GM12878 (cell line): ENCODE results near the gene TRIAP1. TPM values are rescaled to one million over a fixed set of nuclear protein-coding genes. Genes with fewer than 3 reads are reported as not detected.
"Not testable (repeated sequence)": the region's sequence is repeated elsewhere in the genome, so short reads cannot be mapped to it uniquely, and the experiment has no call there.

Source experiments
- ATAC-seq: fragments of 200-7000 bp; cut with Tn5 transposase; 3 replicates; pipeline ENCODE4 v1.9.1; 2020; ENCODE audit warnings: mild to moderate bottlenecking, moderate library complexity
- BruUV-seq: library from RNA; stranded (reverse); fragments of 400-500 nt; replicated peaks from 2 replicates; lab custom pipeline; 2021; lab: Mats Ljungman, UMichigan
- CTCF ChIA-PET: fragments of 300-600 bp; sonication (Branson Sonifier 250); formaldehyde crosslinking; extraction: SDS; loops from one replicate; lab custom pipeline; 2021; ENCODE audit warnings: inconsistent platforms; lab: Yijun Ruan, JAX
- POLR2A ChIA-PET: fragments of 350-600 bp; formaldehyde crosslinking; extraction: SDS; loops from one replicate; lab custom pipeline; 2021; ENCODE audit warnings: inconsistent platforms; lab: Charles Lee
- RAD21 ChIA-PET: fragments of 300-600 bp; sonication (Branson Sonifier 250); formaldehyde crosslinking; loops from one replicate; lab custom pipeline; 2023; ENCODE audit warnings: antibody characterized with exemption; ENCODE audit not compliant: unreplicated experiment; lab: Charles Lee
- SMC1A ChIA-PET: fragments of 300-600 bp; sonication (Branson Sonifier 250); formaldehyde crosslinking; loops from one replicate; lab custom pipeline; 2023; ENCODE audit not compliant: unreplicated experiment, uncharacterized antibody; lab: Charles Lee
- DNase-seq: peaks from one replicate; pipeline ENCODE4 v3.0.0-alpha.2; 2011; ENCODE audit warnings: low read depth, low spot score
- FAIRE-seq: peaks from 3 replicates; lab custom pipeline; 2011; peaks lifted over from hg19 to GRCh38; lab: Jason Lieb, UNC
- H2AFZ ChIP-seq: 2 replicates; pipeline ENCODE4 v1.6.0; 2011; ENCODE audit warnings: low read depth, low read length, control low read depth; ENCODE audit not compliant: control insufficient read depth
- H3K27ac ChIP-seq: 2 replicates; pipeline ENCODE4 v1.5.1; 2011; ENCODE audit warnings: control low read depth; ENCODE audit not compliant: control insufficient read depth, insufficient read depth
- H3K27me3 ChIP-seq, 2 experiments: replicated peaks in 1 of 2; 2 replicates each; pipeline versions ENCODE4 v1.6.0 to v1.6.1; 2011; ENCODE audit warnings: low read length in 1 of 2; ENCODE audit not compliant: control insufficient read depth in 2 of 2, insufficient read depth in 2 of 2
- H3K36me3 ChIP-seq, 2 experiments: 2 replicates each; pipeline ENCODE4 v1.5.1; 2011; ENCODE audit warnings: low read length in 1 of 2; ENCODE audit not compliant: control insufficient read depth in 2 of 2, insufficient read depth in 2 of 2
- H3K4me1 ChIP-seq: 2 replicates; pipeline ENCODE4 v1.6.1; 2011; ENCODE audit warnings: mild to moderate bottlenecking, low read length, moderate library complexity, mixed read lengths; ENCODE audit not compliant: control insufficient read depth, insufficient read depth
- H3K4me2 ChIP-seq: 2 replicates; pipeline ENCODE4 v1.6.0; 2011; ENCODE audit warnings: control low read depth; ENCODE audit not compliant: control insufficient read depth, insufficient read depth
- H3K4me3 ChIP-seq: fragments of 200-600 bp; sonication (generic); 2 replicates; pipeline ENCODE4 v1.5.1; 2016
- H3K79me2 ChIP-seq: 2 replicates; pipeline ENCODE4 v1.6.0; 2011; ENCODE audit warnings: low read length; ENCODE audit not compliant: control insufficient read depth, insufficient read depth
- H3K9ac ChIP-seq: 2 replicates; pipeline ENCODE4 v1.8.0; 2011; ENCODE audit warnings: low read length, control low read depth, mixed read lengths; ENCODE audit not compliant: control insufficient read depth, insufficient read depth
- H3K9me3 ChIP-seq: replicated peaks from 3 replicates; pipeline ENCODE4 v1.5.1; 2011; ENCODE audit warnings: mild to moderate bottlenecking, low read length; ENCODE audit not compliant: control insufficient read depth, insufficient read depth
- H4K20me1 ChIP-seq: 2 replicates; pipeline ENCODE4 v1.6.0; 2011; ENCODE audit not compliant: control insufficient read depth, insufficient read depth
- ASH2L ChIP-seq: fragments of 300-600, 200-600 bp; sonication (generic); IDR thresholded peaks from 2 replicates; pipeline ENCODE4 v1.6.1; 2017; ENCODE audit warnings: low read depth, mild to moderate bottlenecking, borderline replicate concordance
- EGR1 ChIP-seq, 2 experiments: IDR thresholded peaks; 1 replicate in 1 of 2; 2 replicates in 1 of 2; pipeline ENCODE4 v1.6.1; 2011 to 2012; ENCODE audit warnings: low read depth in 2 of 2, low read length in 2 of 2, borderline replicate concordance in 1 of 2, mild to moderate bottlenecking in 1 of 2, moderate library complexity in 1 of 2
- FOS ChIP-seq: IDR thresholded peaks from 3 replicates; pipeline ENCODE4 v1.6.1; 2011; ENCODE audit warnings: borderline replicate concordance; ENCODE audit not compliant: insufficient read length; ENCODE audit errors: extremely low read depth
- GABPA ChIP-seq: IDR thresholded peaks from 2 replicates; pipeline ENCODE4 v1.6.1; 2014; ENCODE audit warnings: antibody characterized with exemption, low read depth, mild to moderate bottlenecking, inconsistent platforms
- POLR2AphosphoS5 ChIP-seq: IDR thresholded peaks from 2 replicates; pipeline ENCODE4 v1.6.1; 2011; ENCODE audit warnings: mild to moderate bottlenecking, low read length, inconsistent platforms
- POU2F2 ChIP-seq: IDR thresholded peaks from 3 replicates; pipeline ENCODE4 v1.6.1; 2011; ENCODE audit warnings: low read depth, mild to moderate bottlenecking, low read length, borderline replicate concordance
- RUNX3 ChIP-seq: IDR thresholded peaks from 2 replicates; pipeline ENCODE4 v1.6.1; 2012; ENCODE audit warnings: low read length, inconsistent platforms
- SIX5 ChIP-seq: IDR thresholded peaks from 2 replicates; pipeline ENCODE4 v1.6.1; 2011; ENCODE audit warnings: mild to moderate bottlenecking, low read depth, low read length, moderate library complexity; ENCODE audit not compliant: severe bottlenecking
- TBL1XR1 ChIP-seq: IDR thresholded peaks from 2 replicates; pipeline ENCODE4 v1.6.1; 2012; ENCODE audit warnings: low read depth, low read length, improper control_type of control experiment
- ZNF622 ChIP-seq: fragments of 450-650 bp; IDR thresholded peaks from 2 replicates; pipeline ENCODE4 v1.6.1; 2017; ENCODE audit warnings: mild to moderate bottlenecking, inconsistent platforms
- WGBS: methylation state at CpG from one replicate; pipeline ENCODE4 v1.1.6; 2016; ENCODE audit warnings: low lambda C conversion rate; ENCODE audit not compliant: insufficient replicate concordance, insufficient coverage; ENCODE audit errors: missing lambda C conversion rate; 5-methylcytosine and 5-hydroxymethylcytosine counted together
- in situ Hi-C: fragments of 300-500 bp; cut with MboI; formaldehyde crosslinking; loops from 9 replicates; pipeline ENCODE4 v1.14.3; 2018; ENCODE audit warnings: mixed read lengths
- intact Hi-C: fragments of 100-400 bp; cut with micrococcal nuclease; formaldehyde crosslinking; loops from one replicate; pipeline ENCODE4 v1.14.2; 2022; ENCODE audit not compliant: unreplicated experiment
- polyA plus RNA-seq, 11 experiments: library from polyadenylated mRNA; depleted of rRNA in 4 of 11; unstranded in 6 of 11; stranded (reverse) in 5 of 11; fragments of >200 nt; fragmentation: Nextera tagmentation in 4 of 11; fragmentation: Illumina TruSeq in 1 of 11; extraction: Ambion mirVana in 4 of 11; extraction: Trizol in 1 of 11; gene quantifications; 1 replicate in 1 of 11; 2 replicates in 10 of 11; pipeline versions ENCODE4 v1.2.1 to v1.2.3, GENCODE V29; 2011 to 2016; ENCODE audit warnings: inconsistent platforms in 2 of 11, missing spikeins in 2 of 11, low read depth in 1 of 11
- total RNA-seq, 4 experiments: library from RNA; depleted of rRNA in 3 of 4; stranded (reverse); fragments of >200 nt in 3 of 4; fragmentation: Illumina TruSeq in 1 of 4; extraction: Trizol in 1 of 4; gene quantifications; 2 replicates each; pipeline versions ENCODE4 v1.2.1 to v1.2.3, GENCODE V29; 2013 to 2021

The TRIAP1 gene
- total and polyA plus RNA-seq, 10 of the 15 experiments (the other 5 are each of a cell fraction or from before 2014, with no cell fraction given): 44.8 to 346 (median 80.8) TPM

DNA sequence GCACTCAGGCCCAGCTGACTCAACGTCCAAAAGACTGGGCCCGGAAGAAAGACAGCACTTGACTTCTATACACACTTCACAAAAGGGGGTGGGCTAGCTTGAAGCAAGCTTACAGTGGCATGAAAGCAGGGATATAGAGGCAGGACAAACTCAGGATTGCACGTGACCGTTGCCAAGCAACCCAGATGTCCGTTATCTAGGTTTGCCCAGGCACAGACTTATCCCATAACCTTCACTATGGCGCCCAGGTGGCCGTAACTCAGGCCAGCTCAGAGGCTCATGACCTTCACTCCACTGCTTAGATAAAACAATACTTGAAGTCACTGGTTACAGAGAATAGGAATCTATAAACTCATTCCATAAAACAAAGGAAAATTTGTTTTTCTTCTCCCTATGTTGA is 41.4 kb upstream of the TRIAP1 start:
- RAD21 ChIA-PET, ATAC-seq, H3K36me3 ChIP-seq, BruUV-seq, in situ Hi-C loops, H3K9ac ChIP-seq, H3K9me3 ChIP-seq, DNase-seq, H3K4me2 ChIP-seq, CTCF ChIA-PET, H2AFZ ChIP-seq, H4K20me1 ChIP-seq, intact Hi-C loops, SMC1A ChIA-PET, H3K4me3 ChIP-seq, FAIRE-seq, H3K4me1 ChIP-seq, H3K27me3 ChIP-seq, H3K79me2 ChIP-seq, H3K27ac ChIP-seq: not testable (repeated sequence)
- POLR2A ChIA-PET: interaction anchor here (1.0 kb wide), 1 partner anchor 9 kb away, joined by 3 read pairs; no protein-coding TSS in a partner anchor
- 82% methylated on average over 7 of the region's 7 CpGs for WGBS

GRCh38 chr12:120485961-120486881 is 40.0 kb upstream of the TRIAP1 start:
- H3K27ac ChIP-seq: no peak overlapping the region
- RAD21 ChIA-PET: interaction anchor here (0.7 kb wide), 1 partner anchor 45 kb away, joined by 4 read pairs; no protein-coding TSS in a partner anchor
- BruUV-seq: no TSS peak
- intact Hi-C loops: no loop called here
- in situ Hi-C loops: no loop called here
- H3K4me1 ChIP-seq: no peaks in the 10 kb centered on the region; the same call in 1 of the 2 replicates
- no peaks in the 10 kb centered on the region for H4K20me1 ChIP-seq
- SMC1A ChIA-PET: interaction anchor here (0.7 to 1.1 kb wide), 3 partner anchors 9 to 28 kb away, joined by 3 read pairs; no protein-coding TSS in a partner anchor
- no peaks in the 10 kb centered on the region for H3K36me3 ChIP-seq
- FAIRE-seq: no peak
- TF ChIP-seq ASH2L (no peak), RUNX3 (no peak), EGR1 (IDR thresholded peaks at IDR 0.05; ENCODE audit: borderline replicate concordance in 1 of 2, low read depth in 2 of 2, low read length in 2 of 2) (no peak), SIX5 (no peak), TBL1XR1 (no peak), POLR2AphosphoS5 (no peak), GABPA (no peak), FOS (no peak), POU2F2 (no peak), ZNF622 (no peak)
- POLR2A ChIA-PET: interaction anchor here (0.7 kb wide), 1 partner anchor 17 kb away, joined by 4 read pairs; no protein-coding TSS in a partner anchor
- no peaks in the 10 kb centered on the region for H3K27me3 ChIP-seq
- CTCF ChIA-PET: interaction anchor here (0.6 to 1.8 kb wide), 4 partner anchors 8 to 119 kb away, joined by 3 to 9 read pairs (median 5); no protein-coding TSS in a partner anchor
- H3K9me3 ChIP-seq: no peaks in the 10 kb centered on the region
- no peak overlapping the region for H3K9ac ChIP-seq
- WGBS: 18% methylated on average over 7 of the region's 7 CpGs
- no peak for DNase-seq
- peak overlapping the region; percentile 7; the same call in 1 of the 2 replicates for H3K4me2 ChIP-seq
- no peak overlapping the region for H3K4me3 ChIP-seq
- no peaks in the 10 kb centered on the region for H3K79me2 ChIP-seq
- H2AFZ ChIP-seq: no peak overlapping the region
- ATAC-seq: peak; percentile 28; the same call in 2 of the 3 replicates
